Testis (tissue), 3 donors: ENCODE measurements around the gene LGI1. TPM values are rescaled to one million over a fixed set of nuclear protein-coding genes. Genes with fewer than 3 reads are reported as not detected.

Experiments used
- DNase-seq: peaks from one replicate; pipeline ENCODE4 v3.0.0-alpha.2; 2019
- H3K27ac ChIP-seq, 2 donors: fragments of 200-600 bp; sonication (generic); one replicate each; pipeline ENCODE4 v1.5.1; 2019
- H3K27me3 ChIP-seq: fragments of 200-600 bp; sonication (generic); one replicate; pipeline ENCODE4 v1.5.1; 2019
- H3K36me3 ChIP-seq: fragments of 200-600 bp; sonication (generic); one replicate; pipeline ENCODE4 v1.5.1; 2017; ENCODE audit warnings: low read depth; ENCODE audit errors: missing control alignments
- H3K4me1 ChIP-seq: fragments of 200-600 bp; sonication (generic); one replicate; pipeline ENCODE4 v1.5.1; 2019
- H3K4me3 ChIP-seq, 2 donors: fragments of 200-600 bp; sonication (generic); one replicate each; pipeline ENCODE4 v1.5.1; 2017 to 2019
- H3K9me3 ChIP-seq: fragments of 200-600 bp; sonication (generic); one replicate; pipeline ENCODE4 v1.5.1; 2017
- POLR2A ChIP-seq: fragments of 450-650 bp; IDR thresholded peaks from one replicate; pipeline ENCODE4 v1.6.1; 2017; ENCODE audit warnings: antibody characterized with exemption, mild to moderate bottlenecking, moderate library complexity
- WGBS, 2 donors: methylation state at CpG; one replicate each; pipeline ENCODE4 v1.1.5; 2018; 5-methylcytosine and 5-hydroxymethylcytosine counted together
- intact Hi-C: fragments of 100-400 bp; cut with DNase I; formaldehyde crosslinking; loops from one replicate; pipeline ENCODE4 v1.15.1; 2023; ENCODE audit warnings: low total_unique reads
- polyA plus RNA-seq: library from polyadenylated mRNA; stranded (reverse); fragments of 350-450 nt; fragmentation: Illumina TruSeq; extraction: RNeasy Lipid Tissue Mini Kit (QIAGEN cat#74804); gene quantifications from one replicate; pipeline ENCODE4 v1.2.3, GENCODE V29; 2014; ENCODE audit warnings: low read depth, low replicate concordance; ENCODE audit not compliant: insufficient read depth
- total RNA-seq, 2 donors: library from RNA; depleted of rRNA; stranded (reverse); fragments of >200 nt; gene quantifications; one replicate each; pipeline ENCODE4 v1.2.3, GENCODE V29; 2016
- TF ChIP-seq, protein P1 (sequence below), 3 experiments: fragments of 450-650 bp in 2 of 3; fragments of 200-600 bp in 1 of 3; sonication (generic) in 1 of 3; IDR thresholded peaks; one replicate each; pipeline ENCODE4 v1.5.1; 2016 to 2019; ENCODE audit warnings: antibody characterized with exemption in 3 of 3, mild to moderate bottlenecking in 2 of 3, moderate library complexity in 1 of 3

Gene LGI1
- total and polyA plus RNA-seq, 3 donors from 2014 or later = 0.56 to 2.1 (median 1.0) TPM

DNA sequence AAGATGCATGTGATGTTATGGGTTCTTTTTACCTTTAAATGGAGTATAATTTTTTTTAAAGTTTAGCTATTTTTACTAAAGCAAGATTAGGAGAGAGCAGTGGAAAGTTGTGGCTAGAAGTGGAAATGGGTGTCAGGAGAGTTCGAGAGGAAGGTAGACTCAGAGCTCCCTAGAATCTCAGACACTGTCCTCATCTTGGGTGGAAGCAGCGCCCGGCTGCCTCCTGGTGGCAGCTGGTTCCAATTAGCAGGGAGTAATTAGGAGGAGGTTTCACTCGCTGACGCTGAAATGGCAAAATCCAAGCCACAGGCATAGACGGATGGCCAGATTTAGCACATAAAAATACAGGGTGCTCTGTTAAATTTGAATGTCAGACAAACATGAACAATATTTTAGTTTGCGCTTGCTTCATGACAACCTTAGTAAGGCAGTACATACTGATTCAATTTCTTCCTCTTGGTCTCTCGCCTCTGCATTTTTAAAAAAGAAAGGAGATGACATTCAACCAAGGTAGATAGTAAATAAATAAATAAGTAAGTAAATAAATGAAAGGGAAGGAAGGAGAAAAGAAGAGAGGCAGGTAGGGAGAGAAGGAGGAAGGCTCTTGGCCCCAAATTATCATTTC is 58.5 kb downstream of the LGI1 start:
- DNase-seq = peak; percentile 80

DNA sequence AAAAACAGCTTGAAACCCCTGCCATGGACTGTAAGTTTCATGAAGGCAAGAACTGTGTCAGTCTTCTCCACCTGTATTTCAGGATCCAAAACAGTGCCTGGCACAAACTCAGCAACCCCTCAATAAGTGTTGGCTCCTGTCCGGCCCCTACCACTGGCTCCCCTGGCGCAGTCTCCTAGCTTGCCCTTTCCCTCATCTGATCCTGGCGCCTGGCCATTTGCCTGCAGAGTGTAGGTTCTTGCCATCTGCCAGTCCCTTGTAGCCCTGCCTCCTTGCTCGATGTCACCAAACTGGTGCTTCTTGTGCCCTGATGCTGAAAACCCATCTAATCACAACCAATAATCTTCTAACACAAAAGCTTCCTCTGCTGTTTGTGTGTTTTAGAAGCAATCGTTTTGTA is 60.4 kb downstream of the LGI1 start:
- intact Hi-C loops = loop anchor here (10.0 kb wide), 1 partner anchor 113 kb away; the partner anchor contains the start of gene FRA10AC1

More for the DNA sequence above, 58.5 kb downstream of the LGI1 start:
- H3K27me3 ChIP-seq = no peaks in the 10 kb centered on the region
- intact Hi-C loops = loop anchor here (10.0 kb wide), 1 partner anchor 111 kb away; the partner anchor contains the start of gene FRA10AC1
- no peaks in the 10 kb centered on the region for H3K9me3 ChIP-seq
- H3K4me1 ChIP-seq = peaks cover 7% of the 10 kb centered on the region
- WGBS, 2 donors = 13 to 17% methylated on average over 8 of the region's 8 CpGs
- H3K36me3 ChIP-seq = no peaks in the 10 kb centered on the region
- H3K27ac ChIP-seq = no peak overlapping the region
- TF ChIP-seq, protein P1, sequence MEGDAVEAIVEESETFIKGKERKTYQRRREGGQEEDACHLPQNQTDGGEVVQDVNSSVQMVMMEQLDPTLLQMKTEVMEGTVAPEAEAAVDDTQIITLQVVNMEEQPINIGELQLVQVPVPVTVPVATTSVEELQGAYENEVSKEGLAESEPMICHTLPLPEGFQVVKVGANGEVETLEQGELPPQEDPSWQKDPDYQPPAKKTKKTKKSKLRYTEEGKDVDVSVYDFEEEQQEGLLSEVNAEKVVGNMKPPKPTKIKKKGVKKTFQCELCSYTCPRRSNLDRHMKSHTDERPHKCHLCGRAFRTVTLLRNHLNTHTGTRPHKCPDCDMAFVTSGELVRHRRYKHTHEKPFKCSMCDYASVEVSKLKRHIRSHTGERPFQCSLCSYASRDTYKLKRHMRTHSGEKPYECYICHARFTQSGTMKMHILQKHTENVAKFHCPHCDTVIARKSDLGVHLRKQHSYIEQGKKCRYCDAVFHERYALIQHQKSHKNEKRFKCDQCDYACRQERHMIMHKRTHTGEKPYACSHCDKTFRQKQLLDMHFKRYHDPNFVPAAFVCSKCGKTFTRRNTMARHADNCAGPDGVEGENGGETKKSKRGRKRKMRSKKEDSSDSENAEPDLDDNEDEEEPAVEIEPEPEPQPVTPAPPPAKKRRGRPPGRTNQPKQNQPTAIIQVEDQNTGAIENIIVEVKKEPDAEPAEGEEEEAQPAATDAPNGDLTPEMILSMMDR (IDR thresholded peaks at IDR 0.05) = peak; percentile 61 to 65 (median 65)
- TF ChIP-seq POLR2A = no peak
- no peak overlapping the region for H3K4me3 ChIP-seq

DNA sequence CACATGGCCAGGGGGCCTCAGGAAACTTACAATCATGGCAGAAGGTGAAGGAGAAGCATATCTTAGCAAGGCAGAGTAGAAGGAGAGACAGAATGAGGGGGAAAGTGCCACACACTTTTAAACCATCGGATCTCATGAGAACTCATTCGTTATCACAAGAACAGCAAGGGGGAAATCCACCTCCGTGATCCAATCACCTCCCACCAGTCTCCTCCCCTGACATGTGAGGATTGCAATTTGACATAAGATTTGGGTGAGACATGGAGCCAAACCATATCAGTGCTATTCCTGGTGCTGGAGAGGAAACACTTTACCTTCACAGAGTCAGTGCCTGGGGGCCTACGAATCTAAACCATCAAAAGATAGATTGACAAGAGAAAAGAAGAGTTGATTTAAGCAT is 61.8 kb downstream of the LGI1 start:
- peaks cover 7% of the 10 kb centered on the region for H3K4me1 ChIP-seq
- WGBS, 2 donors = 77 to 79% methylated on average over 4 of the region's 4 CpGs
- no peaks in the 10 kb centered on the region for H3K36me3 ChIP-seq
- no peak overlapping the region for H3K27ac ChIP-seq
- no peaks in the 10 kb centered on the region for H3K9me3 ChIP-seq
- H3K4me3 ChIP-seq = no peak overlapping the region
- TF ChIP-seq POLR2A = no peak
- TF ChIP-seq, protein P1 (IDR thresholded peaks at IDR 0.05) = no peak
- no peaks in the 10 kb centered on the region for H3K27me3 ChIP-seq
- no peak for DNase-seq
- intact Hi-C loops = loop anchor here (10.0 kb wide), 1 partner anchor 115 kb away; the partner anchor contains the start of gene FRA10AC1

More for the DNA sequence above, 60.4 kb downstream of the LGI1 start:
- Histone ChIP-seq H3K4me3 (no peak overlapping the region), H3K9me3 (no peaks in the 10 kb centered on the region), H3K27me3 (no peaks in the 10 kb centered on the region), H3K27ac (no peak overlapping the region), H3K4me1 (peaks cover 7% of the 10 kb centered on the region), H3K36me3 (no peaks in the 10 kb centered on the region)
- no peak for DNase-seq
- WGBS, 2 donors = 83 to 93% methylated on average over 5 of the region's 5 CpGs
- TF ChIP-seq POLR2A = no peak
- TF ChIP-seq, protein P1 (IDR thresholded peaks at IDR 0.05) = no peak

DNA sequence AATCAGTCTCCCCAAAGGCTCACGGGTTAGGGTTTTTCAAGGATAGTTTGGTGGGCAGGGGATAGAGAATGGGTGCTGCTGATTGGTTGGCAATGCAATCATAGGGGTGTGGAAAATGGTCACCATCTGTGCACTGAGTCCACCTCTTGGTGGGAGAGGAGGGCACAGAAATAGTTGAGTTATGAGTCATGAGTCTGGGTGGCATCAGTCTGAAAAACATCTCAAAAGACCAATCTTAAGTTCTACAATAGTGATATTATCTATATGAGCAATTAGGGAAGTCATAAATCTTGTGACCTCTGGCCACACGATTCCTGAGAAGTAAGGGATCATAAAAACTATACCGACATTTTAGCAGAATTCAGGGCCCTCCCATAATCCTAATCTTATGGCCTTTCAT is 62.7 kb downstream of the LGI1 start:
- intact Hi-C loops = no loop called here
- no peak overlapping the region for H3K27ac ChIP-seq
- no peak for TF ChIP-seq POLR2A
- TF ChIP-seq, protein P1 (IDR thresholded peaks at IDR 0.05) = no peak
- H3K27me3 ChIP-seq = no peaks in the 10 kb centered on the region
- H3K36me3 ChIP-seq = no peaks in the 10 kb centered on the region
- no peak overlapping the region for H3K4me3 ChIP-seq
- no peak for DNase-seq
- no peaks in the 10 kb centered on the region for H3K9me3 ChIP-seq
- H3K4me1 ChIP-seq = peaks cover 6% of the 10 kb centered on the region
- WGBS, 2 donors = 47 to 70% methylated on average over 3 of the region's 3 CpGs
